ENCODE data around the gene PGM5.

PGM5 gene

GRCh38 chr9:68522954-68523353 lies 166.5 kb downstream of the PGM5 start:
- no peak overlapping the region for H2AFZ ChIP-seq (ENCODE audit: low read length)
- H3F3A ChIP-seq (ENCODE audit: insufficient read depth, low read length): no peaks in the 10 kb centered on the region
- no peaks in the 10 kb centered on the region for H3K9me2 ChIP-seq (replicated peaks; ENCODE audit: insufficient read depth, low read length)
- H3K4me3 ChIP-seq (ENCODE audit: low read length): no peak overlapping the region
- no peaks in the 10 kb centered on the region for H3K79me2 ChIP-seq (ENCODE audit: low read length)
- no peak overlapping the region for H3K27ac ChIP-seq (ENCODE audit: low read length)
- no peaks in the 10 kb centered on the region for H3K36me3 ChIP-seq (replicated peaks; ENCODE audit: insufficient read depth, low read length)
- H3K4me2 ChIP-seq (ENCODE audit: low read depth, low read length): no peak overlapping the region
- H3K9me3 ChIP-seq (replicated peaks; ENCODE audit: insufficient read depth, low read length): no peaks in the 10 kb centered on the region
- no peaks in the 10 kb centered on the region for H4K20me1 ChIP-seq (ENCODE audit: insufficient read depth, low read length)
- TF ChIP-seq EZH2 (optimal IDR thresholded peaks at IDR 0.05; ENCODE audit: low read depth, low read length) (no peak), CTCF (IDR thresholded peaks at IDR 0.05; ENCODE audit: low read length) (no peak), EZH2phosphoT487 (IDR thresholded peaks at IDR 0.05; ENCODE audit: low read length) (no peak)
- no peaks in the 10 kb centered on the region for H3K27me3 ChIP-seq (replicated peaks; ENCODE audit: insufficient read depth, low read length)
- H3K9ac ChIP-seq (ENCODE audit: low read length): no peak overlapping the region
- no peak for DNase-seq
- no peaks in the 10 kb centered on the region for H3K4me1 ChIP-seq (ENCODE audit: low read length)

- no peak overlapping the region for H2AFZ ChIP-seq (ENCODE audit: low read length)
- H3K9ac ChIP-seq (ENCODE audit: low read length): no peak overlapping the region
- H3K9me3 ChIP-seq (replicated peaks; ENCODE audit: insufficient read depth, low read length): no peaks in the 10 kb centered on the region
- no peaks in the 10 kb centered on the region for H3K4me1 ChIP-seq (ENCODE audit: low read length)
- H3K36me3 ChIP-seq (replicated peaks; ENCODE audit: insufficient read depth, low read length): no peaks in the 10 kb centered on the region
- no peaks in the 10 kb centered on the region for H3F3A ChIP-seq (ENCODE audit: insufficient read depth, low read length)
- H4K20me1 ChIP-seq (ENCODE audit: insufficient read depth, low read length): no peaks in the 10 kb centered on the region
- no peak overlapping the region for H3K27ac ChIP-seq (ENCODE audit: low read length)
- no peak overlapping the region for H3K4me3 ChIP-seq (ENCODE audit: low read length)
- DNase-seq: no peak
- H3K4me2 ChIP-seq (ENCODE audit: low read depth, low read length): no peak overlapping the region
- H3K27me3 ChIP-seq (replicated peaks; ENCODE audit: insufficient read depth, low read length): no peaks in the 10 kb centered on the region
- H3K9me2 ChIP-seq (replicated peaks; ENCODE audit: insufficient read depth, low read length): no peaks in the 10 kb centered on the region
- TF ChIP-seq EZH2 (optimal IDR thresholded peaks at IDR 0.05; ENCODE audit: low read depth, low read length) (no peak), CTCF (IDR thresholded peaks at IDR 0.05; ENCODE audit: low read length) (no peak), EZH2phosphoT487 (IDR thresholded peaks at IDR 0.05; ENCODE audit: low read length) (no peak)
- H3K79me2 ChIP-seq (ENCODE audit: low read length): no peaks in the 10 kb centered on the region
Measured at GRCh38 chr9:68523367-68523936, 167.0 kb downstream of the PGM5 start.

GRCh38 chr9:68530618-68531017 lies 174.2 kb downstream of the PGM5 start:
- Histone ChIP-seq H3K27me3 (replicated peaks; ENCODE audit: insufficient read depth, low read length) (no peaks in the 10 kb centered on the region), H3K79me2 (ENCODE audit: low read length) (no peaks in the 10 kb centered on the region), H3K36me3 (replicated peaks; ENCODE audit: insufficient read depth, low read length) (no peaks in the 10 kb centered on the region), H3K9me2 (replicated peaks; ENCODE audit: insufficient read depth, low read length) (no peaks in the 10 kb centered on the region), H3K4me2 (ENCODE audit: low read depth, low read length) (no peak overlapping the region), H4K20me1 (ENCODE audit: insufficient read depth, low read length) (no peaks in the 10 kb centered on the region), H3K4me1 (ENCODE audit: low read length) (no peaks in the 10 kb centered on the region), H3K9me3 (replicated peaks; ENCODE audit: insufficient read depth, low read length) (no peaks in the 10 kb centered on the region), H3K27ac (ENCODE audit: low read length) (no peak overlapping the region), H3F3A (ENCODE audit: insufficient read depth, low read length) (no peaks in the 10 kb centered on the region), H2AFZ (ENCODE audit: low read length) (no peak overlapping the region), H3K4me3 (ENCODE audit: low read length) (no peak overlapping the region), H3K9ac (ENCODE audit: low read length) (no peak overlapping the region)
- no peak for TF ChIP-seq EZH2 (optimal IDR thresholded peaks at IDR 0.05; ENCODE audit: low read depth, low read length)
- TF ChIP-seq CTCF (IDR thresholded peaks at IDR 0.05; ENCODE audit: low read length): no peak
- no peak for TF ChIP-seq EZH2phosphoT487 (IDR thresholded peaks at IDR 0.05; ENCODE audit: low read length)
- no peak for DNase-seq

All from MM.1S (cell line).